ENCODE measurements around the gene RBM33. TPM values are rescaled to one million over a fixed set of nuclear protein-coding genes. Genes with fewer than 3 reads are reported as not detected.

The RBM33 gene
- total RNA-seq, 1 experiment from 2014 or later, result 81.8 TPM

DNA sequence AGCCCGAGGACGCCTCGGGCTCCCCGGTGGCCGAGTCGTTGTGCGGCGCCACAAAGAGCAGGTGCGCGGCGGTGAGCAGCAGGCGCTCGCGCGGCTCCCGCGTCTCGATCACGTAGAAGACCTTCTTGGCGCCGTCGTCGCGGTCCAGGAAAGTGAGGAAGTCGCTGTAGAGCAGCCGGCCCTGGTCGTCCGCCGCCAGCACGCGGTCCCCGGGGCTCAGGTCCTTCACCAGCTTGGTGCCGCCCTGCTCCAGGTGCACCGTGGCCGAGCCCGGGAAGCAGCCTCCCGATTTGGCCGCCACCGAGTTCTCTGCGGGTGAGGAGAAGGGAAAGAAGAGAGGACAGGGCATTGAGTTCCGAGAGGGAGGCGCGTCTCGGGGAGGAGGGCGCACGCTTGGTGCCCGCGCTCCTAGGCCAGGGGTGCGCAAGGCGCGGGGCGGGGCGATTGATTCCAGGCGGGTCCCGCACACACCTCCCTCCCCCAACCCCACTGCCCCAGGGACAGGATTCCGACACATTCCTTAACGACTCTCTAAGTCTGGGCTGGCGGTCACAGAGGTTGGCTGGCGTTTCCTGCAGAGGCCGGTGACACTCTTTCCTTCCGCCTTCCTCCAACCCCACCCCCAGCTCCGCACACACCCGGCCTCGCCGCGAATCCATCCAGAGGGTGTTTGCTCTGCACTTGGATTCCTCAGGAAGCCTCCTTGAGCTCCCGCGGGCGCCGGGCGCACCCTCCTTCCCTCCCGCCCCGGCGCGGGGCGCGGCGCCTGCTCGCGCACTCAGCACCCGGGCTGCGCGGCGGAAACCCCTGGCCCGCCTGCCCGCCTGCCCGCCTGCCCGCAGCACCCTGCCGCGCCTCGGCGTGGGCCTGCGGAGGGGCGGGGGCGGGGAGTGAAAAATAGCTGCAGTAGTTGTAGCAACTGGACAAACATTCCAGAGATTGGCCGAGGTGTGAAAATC lies 159.2 kb downstream of the RBM33 start (continued):
- no peak for TF ChIP-seq GTF2I (CRISPR knock-in tag; conservative IDR thresholded peaks at IDR 0.05)
- TF ChIP-seq, protein P1, sequence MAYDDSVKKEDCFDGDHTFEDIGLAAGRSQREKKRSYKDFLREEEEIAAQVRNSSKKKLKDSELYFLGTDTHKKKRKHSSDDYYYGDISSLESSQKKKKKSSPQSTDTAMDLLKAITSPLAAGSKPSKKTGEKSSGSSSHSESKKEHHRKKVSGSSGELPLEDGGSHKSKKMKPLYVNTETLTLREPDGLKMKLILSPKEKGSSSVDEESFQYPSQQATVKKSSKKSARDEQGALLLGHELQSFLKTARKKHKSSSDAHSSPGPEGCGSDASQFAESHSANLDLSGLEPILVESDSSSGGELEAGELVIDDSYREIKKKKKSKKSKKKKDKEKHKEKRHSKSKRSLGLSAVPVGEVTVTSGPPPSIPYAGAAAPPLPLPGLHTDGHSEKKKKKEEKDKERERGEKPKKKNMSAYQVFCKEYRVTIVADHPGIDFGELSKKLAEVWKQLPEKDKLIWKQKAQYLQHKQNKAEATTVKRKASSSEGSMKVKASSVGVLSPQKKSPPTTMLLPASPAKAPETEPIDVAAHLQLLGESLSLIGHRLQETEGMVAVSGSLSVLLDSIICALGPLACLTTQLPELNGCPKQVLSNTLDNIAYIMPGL (CRISPR knock-in tag; IDR thresholded peaks at IDR 0.05), result no peak
- TF ChIP-seq, protein P2, sequence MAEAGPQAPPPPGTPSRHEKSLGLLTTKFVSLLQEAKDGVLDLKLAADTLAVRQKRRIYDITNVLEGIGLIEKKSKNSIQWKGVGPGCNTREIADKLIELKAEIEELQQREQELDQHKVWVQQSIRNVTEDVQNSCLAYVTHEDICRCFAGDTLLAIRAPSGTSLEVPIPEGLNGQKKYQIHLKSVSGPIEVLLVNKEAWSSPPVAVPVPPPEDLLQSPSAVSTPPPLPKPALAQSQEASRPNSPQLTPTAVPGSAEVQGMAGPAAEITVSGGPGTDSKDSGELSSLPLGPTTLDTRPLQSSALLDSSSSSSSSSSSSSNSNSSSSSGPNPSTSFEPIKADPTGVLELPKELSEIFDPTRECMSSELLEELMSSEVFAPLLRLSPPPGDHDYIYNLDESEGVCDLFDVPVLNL (CRISPR knock-in tag; IDR thresholded peaks at IDR 0.05; ENCODE audit: borderline replicate concordance, low read depth), result no peak
- TF ChIP-seq, protein P3, sequence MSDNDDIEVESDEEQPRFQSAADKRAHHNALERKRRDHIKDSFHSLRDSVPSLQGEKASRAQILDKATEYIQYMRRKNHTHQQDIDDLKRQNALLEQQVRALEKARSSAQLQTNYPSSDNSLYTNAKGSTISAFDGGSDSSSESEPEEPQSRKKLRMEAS (CRISPR knock-in tag; IDR thresholded peaks at IDR 0.05), result peak; percentile 73
- no peak for TF ChIP-seq ZNF232 (CRISPR knock-in tag; IDR thresholded peaks at IDR 0.05)
- TF ChIP-seq TEAD1 (CRISPR knock-in tag; IDR thresholded peaks at IDR 0.05), result 0 out of 2 replicates have a peak, but pooled peaks have one; percentile 2
- TF ChIP-seq, protein P4, sequence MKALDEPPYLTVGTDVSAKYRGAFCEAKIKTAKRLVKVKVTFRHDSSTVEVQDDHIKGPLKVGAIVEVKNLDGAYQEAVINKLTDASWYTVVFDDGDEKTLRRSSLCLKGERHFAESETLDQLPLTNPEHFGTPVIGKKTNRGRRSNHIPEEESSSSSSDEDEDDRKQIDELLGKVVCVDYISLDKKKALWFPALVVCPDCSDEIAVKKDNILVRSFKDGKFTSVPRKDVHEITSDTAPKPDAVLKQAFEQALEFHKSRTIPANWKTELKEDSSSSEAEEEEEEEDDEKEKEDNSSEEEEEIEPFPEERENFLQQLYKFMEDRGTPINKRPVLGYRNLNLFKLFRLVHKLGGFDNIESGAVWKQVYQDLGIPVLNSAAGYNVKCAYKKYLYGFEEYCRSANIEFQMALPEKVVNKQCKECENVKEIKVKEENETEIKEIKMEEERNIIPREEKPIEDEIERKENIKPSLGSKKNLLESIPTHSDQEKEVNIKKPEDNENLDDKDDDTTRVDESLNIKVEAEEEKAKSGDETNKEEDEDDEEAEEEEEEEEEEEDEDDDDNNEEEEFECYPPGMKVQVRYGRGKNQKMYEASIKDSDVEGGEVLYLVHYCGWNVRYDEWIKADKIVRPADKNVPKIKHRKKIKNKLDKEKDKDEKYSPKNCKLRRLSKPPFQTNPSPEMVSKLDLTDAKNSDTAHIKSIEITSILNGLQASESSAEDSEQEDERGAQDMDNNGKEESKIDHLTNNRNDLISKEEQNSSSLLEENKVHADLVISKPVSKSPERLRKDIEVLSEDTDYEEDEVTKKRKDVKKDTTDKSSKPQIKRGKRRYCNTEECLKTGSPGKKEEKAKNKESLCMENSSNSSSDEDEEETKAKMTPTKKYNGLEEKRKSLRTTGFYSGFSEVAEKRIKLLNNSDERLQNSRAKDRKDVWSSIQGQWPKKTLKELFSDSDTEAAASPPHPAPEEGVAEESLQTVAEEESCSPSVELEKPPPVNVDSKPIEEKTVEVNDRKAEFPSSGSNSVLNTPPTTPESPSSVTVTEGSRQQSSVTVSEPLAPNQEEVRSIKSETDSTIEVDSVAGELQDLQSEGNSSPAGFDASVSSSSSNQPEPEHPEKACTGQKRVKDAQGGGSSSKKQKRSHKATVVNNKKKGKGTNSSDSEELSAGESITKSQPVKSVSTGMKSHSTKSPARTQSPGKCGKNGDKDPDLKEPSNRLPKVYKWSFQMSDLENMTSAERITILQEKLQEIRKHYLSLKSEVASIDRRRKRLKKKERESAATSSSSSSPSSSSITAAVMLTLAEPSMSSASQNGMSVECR (CRISPR knock-in tag; IDR thresholded peaks at IDR 0.05; ENCODE audit: borderline replicate concordance), result peak; percentile 59; the same call in 1 of the 2 replicates
- TF ChIP-seq, protein P5, sequence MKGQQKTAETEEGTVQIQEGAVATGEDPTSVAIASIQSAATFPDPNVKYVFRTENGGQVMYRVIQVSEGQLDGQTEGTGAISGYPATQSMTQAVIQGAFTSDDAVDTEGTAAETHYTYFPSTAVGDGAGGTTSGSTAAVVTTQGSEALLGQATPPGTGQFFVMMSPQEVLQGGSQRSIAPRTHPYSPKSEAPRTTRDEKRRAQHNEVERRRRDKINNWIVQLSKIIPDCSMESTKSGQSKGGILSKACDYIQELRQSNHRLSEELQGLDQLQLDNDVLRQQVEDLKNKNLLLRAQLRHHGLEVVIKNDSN (CRISPR knock-in tag; IDR thresholded peaks at IDR 0.05), result peak; percentile 36; the same call in 1 of the 2 replicates
- TF ChIP-seq ZNF219 (CRISPR knock-in tag; IDR thresholded peaks at IDR 0.05; ENCODE audit: borderline replicate concordance), result 0 out of 2 replicates have a peak, but pooled peaks have one; percentile 16
- TF ChIP-seq, protein P6, sequence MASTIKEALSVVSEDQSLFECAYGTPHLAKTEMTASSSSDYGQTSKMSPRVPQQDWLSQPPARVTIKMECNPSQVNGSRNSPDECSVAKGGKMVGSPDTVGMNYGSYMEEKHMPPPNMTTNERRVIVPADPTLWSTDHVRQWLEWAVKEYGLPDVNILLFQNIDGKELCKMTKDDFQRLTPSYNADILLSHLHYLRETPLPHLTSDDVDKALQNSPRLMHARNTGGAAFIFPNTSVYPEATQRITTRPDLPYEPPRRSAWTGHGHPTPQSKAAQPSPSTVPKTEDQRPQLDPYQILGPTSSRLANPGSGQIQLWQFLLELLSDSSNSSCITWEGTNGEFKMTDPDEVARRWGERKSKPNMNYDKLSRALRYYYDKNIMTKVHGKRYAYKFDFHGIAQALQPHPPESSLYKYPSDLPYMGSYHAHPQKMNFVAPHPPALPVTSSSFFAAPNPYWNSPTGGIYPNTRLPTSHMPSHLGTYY (CRISPR knock-in tag; IDR thresholded peaks at IDR 0.05), result no peak
- TF ChIP-seq KAT7 (CRISPR knock-in tag; IDR thresholded peaks at IDR 0.05; ENCODE audit: borderline replicate concordance), result 0 out of 2 replicates have a peak, but pooled peaks have one; percentile 14
- TF ChIP-seq FOXJ3 (CRISPR knock-in tag; IDR thresholded peaks at IDR 0.05; ENCODE audit: borderline replicate concordance), result 0 out of 2 replicates have a peak, but pooled peaks have one; percentile 55
- peak; percentile 71; the same call in 1 of the 2 replicates for TF ChIP-seq CREB1 (CRISPR knock-in tag; IDR thresholded peaks at IDR 0.05)

DNA sequence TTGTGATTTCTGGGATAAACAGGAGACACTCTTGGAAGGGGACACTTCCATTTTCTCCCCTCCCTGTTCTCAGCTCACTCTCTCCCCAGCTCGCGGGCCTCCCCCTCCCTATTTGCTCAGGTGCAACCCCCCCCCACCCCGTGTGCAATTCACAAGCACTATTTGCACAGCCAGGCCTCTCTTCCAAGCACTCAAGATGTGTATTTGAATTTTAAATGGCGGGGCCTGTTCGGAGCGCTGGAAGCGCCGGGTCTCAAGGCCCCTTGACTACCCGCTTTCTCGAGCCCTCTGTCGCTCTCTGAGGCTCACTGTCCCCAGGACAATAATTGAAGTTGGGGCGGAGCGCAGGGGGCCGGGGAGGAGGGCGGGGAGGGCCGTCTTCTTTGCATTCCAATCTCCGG lies 160.0 kb downstream of the RBM33 start:
- peaks cover 96% of the 10 kb centered on the region for H3K27me3 Mint-ChIP-seq (ENCODE audit: low read depth)
- peak overlapping the region; percentile 61 for H3K4me3 Mint-ChIP-seq
- DNase-seq (ENCODE audit: low spot score) (no peak), ATAC-seq (peak; percentile 3; the same call in 1 of the 2 replicates)
- no peaks in the 10 kb centered on the region for H3K36me3 Mint-ChIP-seq
- H3K4me1 Mint-ChIP-seq, result peaks cover 29% of the 10 kb centered on the region
- no peak overlapping the region for H3K27ac Mint-ChIP-seq
- ChIA-PET CTCF (interaction anchor here (0.5 to 2.2 kb wide), 3 partner anchors 10 to 245 kb away, joined by 3 to 14 read pairs (median 4); no protein-coding TSS in a partner anchor), POLR2A (interaction anchor here (1.1 kb wide), 1 partner anchor 8 kb away, joined by 3 read pairs; the partner anchor contains the start of gene SHH)
- H3K9me3 Mint-ChIP-seq, result no peaks in the 10 kb centered on the region
- TF ChIP-seq ZNF317 (CRISPR knock-in tag; IDR thresholded peaks at IDR 0.05; ENCODE audit: borderline replicate concordance, low read depth), result no peak
- TF ChIP-seq OVOL2 (CRISPR knock-in tag; IDR thresholded peaks at IDR 0.05; ENCODE audit: borderline replicate concordance), result no peak
- TF ChIP-seq, protein P7, sequence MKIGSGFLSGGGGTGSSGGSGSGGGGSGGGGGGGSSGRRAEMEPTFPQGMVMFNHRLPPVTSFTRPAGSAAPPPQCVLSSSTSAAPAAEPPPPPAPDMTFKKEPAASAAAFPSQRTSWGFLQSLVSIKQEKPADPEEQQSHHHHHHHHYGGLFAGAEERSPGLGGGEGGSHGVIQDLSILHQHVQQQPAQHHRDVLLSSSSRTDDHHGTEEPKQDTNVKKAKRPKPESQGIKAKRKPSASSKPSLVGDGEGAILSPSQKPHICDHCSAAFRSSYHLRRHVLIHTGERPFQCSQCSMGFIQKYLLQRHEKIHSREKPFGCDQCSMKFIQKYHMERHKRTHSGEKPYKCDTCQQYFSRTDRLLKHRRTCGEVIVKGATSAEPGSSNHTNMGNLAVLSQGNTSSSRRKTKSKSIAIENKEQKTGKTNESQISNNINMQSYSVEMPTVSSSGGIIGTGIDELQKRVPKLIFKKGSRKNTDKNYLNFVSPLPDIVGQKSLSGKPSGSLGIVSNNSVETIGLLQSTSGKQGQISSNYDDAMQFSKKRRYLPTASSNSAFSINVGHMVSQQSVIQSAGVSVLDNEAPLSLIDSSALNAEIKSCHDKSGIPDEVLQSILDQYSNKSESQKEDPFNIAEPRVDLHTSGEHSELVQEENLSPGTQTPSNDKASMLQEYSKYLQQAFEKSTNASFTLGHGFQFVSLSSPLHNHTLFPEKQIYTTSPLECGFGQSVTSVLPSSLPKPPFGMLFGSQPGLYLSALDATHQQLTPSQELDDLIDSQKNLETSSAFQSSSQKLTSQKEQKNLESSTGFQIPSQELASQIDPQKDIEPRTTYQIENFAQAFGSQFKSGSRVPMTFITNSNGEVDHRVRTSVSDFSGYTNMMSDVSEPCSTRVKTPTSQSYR (CRISPR knock-in tag; IDR thresholded peaks at IDR 0.05), result no peak
- TF ChIP-seq ZNF121 (CRISPR knock-in tag; IDR thresholded peaks at IDR 0.05), result no peak
- TF ChIP-seq, protein P8, sequence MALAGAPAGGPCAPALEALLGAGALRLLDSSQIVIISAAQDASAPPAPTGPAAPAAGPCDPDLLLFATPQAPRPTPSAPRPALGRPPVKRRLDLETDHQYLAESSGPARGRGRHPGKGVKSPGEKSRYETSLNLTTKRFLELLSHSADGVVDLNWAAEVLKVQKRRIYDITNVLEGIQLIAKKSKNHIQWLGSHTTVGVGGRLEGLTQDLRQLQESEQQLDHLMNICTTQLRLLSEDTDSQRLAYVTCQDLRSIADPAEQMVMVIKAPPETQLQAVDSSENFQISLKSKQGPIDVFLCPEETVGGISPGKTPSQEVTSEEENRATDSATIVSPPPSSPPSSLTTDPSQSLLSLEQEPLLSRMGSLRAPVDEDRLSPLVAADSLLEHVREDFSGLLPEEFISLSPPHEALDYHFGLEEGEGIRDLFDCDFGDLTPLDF (CRISPR knock-in tag; IDR thresholded peaks at IDR 0.05), result no peak
- TF ChIP-seq ZNF396 (CRISPR knock-in tag; IDR thresholded peaks at IDR 0.05; ENCODE audit: borderline replicate concordance), result no peak
- no peak for TF ChIP-seq RELA (CRISPR knock-in tag; IDR thresholded peaks at IDR 0.05; ENCODE audit: borderline replicate concordance)

Measured in WTC11 (cell line).